Heart left ventricle (tissue), 13 donors: ENCODE data around the gene GAL3ST2.

Source experiments
- POLR2A ChIP-seq, 2 donors: fragments of 450-650 bp; IDR thresholded peaks; one replicate each; pipeline ENCODE4 v1.6.1; 2017; ENCODE audit warnings: antibody characterized with exemption in 2 of 2, mild to moderate bottlenecking in 2 of 2, moderate library complexity in 2 of 2
- TF ChIP-seq, protein P1 (sequence below), 12 donors: fragments of 200-600 bp; sonication (generic) in 4 of 12; IDR thresholded peaks; one replicate each; pipeline versions ENCODE4 v1.5.0 to v1.8.0; 2018 to 2022; ENCODE audit warnings: antibody characterized with exemption in 12 of 12, mild to moderate bottlenecking in 5 of 12
- donor health status: ischemic (EF 13 %, LVEDD 7.1; RV severe dilation, severe dysfunction).
- donor health status: DM: no; HTN: yes; CAD: no.
- donor health status: DM: no; HTN: no; CAD: no.
- donor health status: ischemic (EF 25% LVEDD 6.9; RV normal size, moderate dysfunction).
- donor health status: ischemic (EF 25% LVEDD 5.7; RV mildly dilated, moderate dysfunction).
- donor health status: ischemic (EF 35%, LVEDD 5.7; RV mildly dilated, moderate dysfunction).
- donor health status: nonischemic (EF 11% LVEDD 7.7; RV severe dilation, severe dysfunction).
- donor health status: DM: yes; HTN: yes; CAD: no.
- donor health status: PGD.
- donor health status: ischemic (EF 29% LVEDD 5.4; RV normal size, mild dysfunction).
- donor health status: nonischemic (EF 23%, LVEDD 6.1; RV moderate dilation, normal function).

DNA sequence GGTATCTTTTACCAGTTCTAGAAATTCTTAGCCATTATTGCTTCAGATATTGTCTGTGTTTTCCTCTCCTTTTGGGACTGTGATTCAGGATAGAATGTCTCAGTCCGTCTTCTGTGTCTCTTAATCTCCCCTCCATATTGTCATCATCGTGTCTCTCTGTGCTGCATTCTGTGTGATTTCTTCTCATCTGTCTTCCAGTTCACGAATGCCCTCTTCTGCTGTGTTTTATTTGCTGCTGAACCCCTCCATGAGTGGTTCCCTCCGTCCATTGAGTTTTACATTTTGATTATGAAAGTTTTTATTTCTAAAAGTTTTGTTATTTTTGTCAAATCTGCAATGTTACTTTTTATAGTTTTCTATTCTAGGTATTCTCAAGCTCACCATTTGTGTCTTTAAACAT is 30.5 kb upstream of the GAL3ST2 start:
- TF ChIP-seq, protein P1, sequence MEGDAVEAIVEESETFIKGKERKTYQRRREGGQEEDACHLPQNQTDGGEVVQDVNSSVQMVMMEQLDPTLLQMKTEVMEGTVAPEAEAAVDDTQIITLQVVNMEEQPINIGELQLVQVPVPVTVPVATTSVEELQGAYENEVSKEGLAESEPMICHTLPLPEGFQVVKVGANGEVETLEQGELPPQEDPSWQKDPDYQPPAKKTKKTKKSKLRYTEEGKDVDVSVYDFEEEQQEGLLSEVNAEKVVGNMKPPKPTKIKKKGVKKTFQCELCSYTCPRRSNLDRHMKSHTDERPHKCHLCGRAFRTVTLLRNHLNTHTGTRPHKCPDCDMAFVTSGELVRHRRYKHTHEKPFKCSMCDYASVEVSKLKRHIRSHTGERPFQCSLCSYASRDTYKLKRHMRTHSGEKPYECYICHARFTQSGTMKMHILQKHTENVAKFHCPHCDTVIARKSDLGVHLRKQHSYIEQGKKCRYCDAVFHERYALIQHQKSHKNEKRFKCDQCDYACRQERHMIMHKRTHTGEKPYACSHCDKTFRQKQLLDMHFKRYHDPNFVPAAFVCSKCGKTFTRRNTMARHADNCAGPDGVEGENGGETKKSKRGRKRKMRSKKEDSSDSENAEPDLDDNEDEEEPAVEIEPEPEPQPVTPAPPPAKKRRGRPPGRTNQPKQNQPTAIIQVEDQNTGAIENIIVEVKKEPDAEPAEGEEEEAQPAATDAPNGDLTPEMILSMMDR (IDR thresholded peaks at IDR 0.05) = no peak
- no peak for TF ChIP-seq POLR2A (IDR thresholded peaks at IDR 0.05)
